H1 (cell line): Measurements from ENCODE around the gene TM4SF1. TPM values are rescaled to one million over a fixed set of nuclear protein-coding genes. Genes with fewer than 3 reads are reported as not detected.

Experiments
- BACH1 ChIP-seq: IDR thresholded peaks from 2 replicates; pipeline ENCODE4 v1.6.1; 2012; ENCODE audit warnings: low read length, improper control_type of control experiment
- CBX5 ChIP-seq: fragments of 300-800, 300-1000 bp; sonication (generic); IDR thresholded peaks from 2 replicates; pipeline ENCODE4 v1.7.1; 2016; ENCODE audit warnings: antibody characterized with exemption, low read length, low read depth
- CEBPB ChIP-seq: IDR thresholded peaks from 2 replicates; pipeline ENCODE4 v1.6.1; 2012; ENCODE audit warnings: low read depth, low read length
- CHD7 ChIP-seq: fragments of 300-600 bp; sonication (generic); IDR thresholded peaks from 2 replicates; pipeline ENCODE4 v1.7.1; 2012; ENCODE audit warnings: low read length, moderate library complexity, mild to moderate bottlenecking, inconsistent platforms; ENCODE audit not compliant: insufficient replicate concordance
- CREB1 ChIP-seq: IDR thresholded peaks from 2 replicates; pipeline ENCODE4 v1.6.1; 2012; ENCODE audit warnings: inconsistent platforms
- EZH2 ChIP-seq: fragments of 200-600 bp; sonication (generic); IDR thresholded peaks from 2 replicates; pipeline ENCODE4 v1.7.1; 2012; ENCODE audit warnings: low read depth, mild to moderate bottlenecking, moderate library complexity, low read length, inconsistent platforms; ENCODE audit not compliant: severe bottlenecking
- FOSL1 ChIP-seq: IDR thresholded peaks from 2 replicates; pipeline ENCODE4 v1.6.1; 2011; ENCODE audit warnings: mild to moderate bottlenecking, low read depth, low read length, moderate library complexity; ENCODE audit not compliant: insufficient read depth
- RAD21 ChIP-seq, 2 experiments: IDR thresholded peaks in 1 of 2; conservative IDR thresholded peaks in 1 of 2; 2 replicates each; pipeline ENCODE4 v1.6.1; 2011; ENCODE audit warnings: low read depth in 2 of 2, low read length in 2 of 2, improper control_type of control experiment in 1 of 2, inconsistent platforms in 1 of 2, mild to moderate bottlenecking in 1 of 2, moderate library complexity in 1 of 2
- SIN3A ChIP-seq, 2 experiments: IDR thresholded peaks in 1 of 2; conservative IDR thresholded peaks in 1 of 2; 2 replicates each; pipeline ENCODE4 v1.6.1; 2011 to 2012; ENCODE audit warnings: low read length in 2 of 2, improper control_type of control experiment in 1 of 2, low read depth in 1 of 2, mild to moderate bottlenecking in 1 of 2
- SIRT6 ChIP-seq: IDR thresholded peaks from one replicate; pipeline ENCODE4 v1.7.1; 2012; ENCODE audit warnings: low read length, inconsistent platforms
- SUZ12 ChIP-seq: fragments of 200-600 bp; sonication (generic); IDR thresholded peaks from 2 replicates; pipeline ENCODE4 v1.6.1; 2012; ENCODE audit warnings: mild to moderate bottlenecking, inconsistent platforms, low read length, moderate library complexity, mixed read lengths
- polyA plus RNA-seq, 7 experiments: library from polyadenylated mRNA; depleted of rRNA in 3 of 7; stranded (reverse) in 5 of 7; unstranded in 2 of 7; fragments of >200 nt in 5 of 7; fragments of 200-250 nt in 2 of 7; gene quantifications; 1 replicate in 5 of 7; 2 replicates in 1 of 7; 4 replicates in 1 of 7; pipeline versions ENCODE4 v1.2.1 to v1.2.3, GENCODE V29; 2011 to 2013; ENCODE audit warnings: missing spikeins in 2 of 7, mixed read lengths in 2 of 7
- total RNA-seq: library from RNA; stranded (reverse); fragmentation: NEBNext Ultra II Directional; extraction: Animal tissue kit (Norgen Biotek cat#: 25700); gene quantifications from 2 replicates; pipeline ENCODE4 v1.2.1, GENCODE V29; 2021

Gene TM4SF1
- total and polyA plus RNA-seq, 2 of the 8 experiments (the other 6 are each of a cell fraction or from before 2014, with no cell fraction given) = 0.26 to 1.3 TPM

DNA sequence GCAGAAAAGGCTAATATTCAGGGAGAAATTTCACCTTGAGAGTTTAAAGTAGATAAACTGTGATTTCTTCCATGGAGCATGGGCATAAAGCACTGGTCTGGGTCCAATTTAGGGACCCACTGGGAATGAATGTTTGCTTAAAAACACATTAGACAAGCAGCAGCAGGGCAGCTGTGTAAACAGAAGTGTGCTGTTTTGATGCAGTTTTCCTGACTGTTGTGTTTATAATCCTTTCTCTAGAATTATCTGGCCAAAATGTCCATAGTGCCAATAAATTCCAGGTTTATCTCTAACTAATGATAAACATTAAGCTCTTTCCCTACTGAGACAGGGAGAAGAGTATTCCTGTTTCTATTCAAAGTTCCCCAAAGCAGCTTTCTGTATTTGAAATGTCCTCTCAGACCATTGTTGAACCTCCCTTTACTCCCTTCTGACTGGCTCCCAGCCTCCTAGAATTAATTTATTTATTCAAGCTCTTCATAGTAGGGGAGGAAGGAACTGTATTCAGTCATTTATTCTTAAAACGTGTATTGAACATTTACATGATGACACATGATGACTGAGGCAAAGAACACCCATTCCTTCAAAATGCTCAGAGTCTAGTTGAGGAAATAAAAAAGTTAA is 37.0 kb downstream of the TM4SF1 start (continued):
- TF ChIP-seq CHD7 (no peak), BACH1 (no peak), CREB1 (no peak), SIRT6 (no peak), CEBPB (no peak), CBX5 (no peak), RAD21 (IDR thresholded peaks at IDR 0.05 in 1 of 2, conservative IDR thresholded peaks at IDR 0.05 in 1 of 2; ENCODE audit: low read depth in 2 of 2, low read length in 2 of 2) (no peak), SUZ12 (no peak), FOSL1 (no peak), SIN3A (conservative IDR thresholded peaks at IDR 0.05 in 1 of 2, IDR thresholded peaks at IDR 0.05 in 1 of 2; ENCODE audit: low read depth in 1 of 2, low read length in 2 of 2) (no peak), EZH2 (no peak)
